ENCODE results near the gene FAM3A. TPM values are rescaled to one million over a fixed set of nuclear protein-coding genes. Genes with fewer than 3 reads are reported as not detected.

Gene FAM3A
- total RNA-seq, 4 donors from 2014 or later, result 18.2 to 117 (median 101) TPM

GRCh38 chrX:154508384-154508745 is 7.7 kb downstream of the FAM3A start:
- no peaks in the 10 kb centered on the region for H3K4me1 ChIP-seq
- no peak for DNase-seq
- H3K9me3 ChIP-seq, result no peaks in the 10 kb centered on the region
- TF ChIP-seq POLR2A (IDR thresholded peaks at IDR 0.05) (no peak), CTCF (IDR thresholded peaks at IDR 0.05) (no peak)
- no peak overlapping the region for H3K4me3 ChIP-seq
- H3K27ac ChIP-seq, result no peak overlapping the region
- peaks cover 0 to 10% (median 0%) of the 10 kb centered on the region in 3 donors for H3K36me3 ChIP-seq
- no peaks in the 10 kb centered on the region for H3K27me3 ChIP-seq

GRCh38 chrX:154507673-154508383 is 8.2 kb downstream of the FAM3A start:
- no peak overlapping the region for H3K4me3 ChIP-seq
- TF ChIP-seq POLR2A (IDR thresholded peaks at IDR 0.05) (no peak), CTCF (IDR thresholded peaks at IDR 0.05) (no peak)
- no peak overlapping the region for H3K27ac ChIP-seq
- no peaks in the 10 kb centered on the region for H3K27me3 ChIP-seq
- no peaks in the 10 kb centered on the region for H3K4me1 ChIP-seq
- peaks cover 0 to 10% (median 0%) of the 10 kb centered on the region in 3 donors for H3K36me3 ChIP-seq
- no peaks in the 10 kb centered on the region for H3K9me3 ChIP-seq
- DNase-seq, result no peak

GRCh38 chrX:154506483-154507332 is 9.3 kb downstream of the FAM3A start:
- H3K9me3 ChIP-seq, result no peaks in the 10 kb centered on the region
- no peak overlapping the region for H3K4me3 ChIP-seq
- DNase-seq, result no peak
- H3K36me3 ChIP-seq, result peaks cover 0 to 10% (median 0%) of the 10 kb centered on the region in 3 donors
- TF ChIP-seq POLR2A (IDR thresholded peaks at IDR 0.05) (no peak), CTCF (IDR thresholded peaks at IDR 0.05) (no peak)
- no peaks in the 10 kb centered on the region for H3K4me1 ChIP-seq
- no peak overlapping the region for H3K27ac ChIP-seq
- no peaks in the 10 kb centered on the region for H3K27me3 ChIP-seq

GRCh38 chrX:154505734-154506133 is 10.3 kb downstream of the FAM3A start:
- no peaks in the 10 kb centered on the region for H3K4me1 ChIP-seq
- H3K27me3 ChIP-seq, result no peaks in the 10 kb centered on the region
- peaks cover 0 to 10% (median 0%) of the 10 kb centered on the region in 3 donors for H3K36me3 ChIP-seq
- no peaks in the 10 kb centered on the region for H3K9me3 ChIP-seq
- no peak overlapping the region for H3K4me3 ChIP-seq
- no peak for DNase-seq
- no peak overlapping the region for H3K27ac ChIP-seq
- no peak for TF ChIP-seq CTCF (IDR thresholded peaks at IDR 0.05)
- TF ChIP-seq POLR2A (IDR thresholded peaks at IDR 0.05), result no peak

GRCh38 chrX:154502989-154503388 is 13.0 kb downstream of the FAM3A start:
- Histone ChIP-seq H3K4me3 (no peak overlapping the region), H3K9me3 (no peaks in the 10 kb centered on the region), H3K36me3 (peaks cover 0 to 10% (median 0%) of the 10 kb centered on the region in 3 donors), H3K27ac (no peak overlapping the region), H3K4me1 (no peaks in the 10 kb centered on the region), H3K27me3 (no peaks in the 10 kb centered on the region)
- TF ChIP-seq CTCF (IDR thresholded peaks at IDR 0.05) (no peak), POLR2A (IDR thresholded peaks at IDR 0.05) (no peak)
- DNase-seq, result no peak
